ENCODE results near the gene TRMO. TPM values are rescaled to one million over a fixed set of nuclear protein-coding genes. Genes with fewer than 3 reads are reported as not detected.

Gene TRMO
- total and polyA plus RNA-seq, 2 donors (not counting 1 experiment from before 2014, with no cell fraction given): 12.9 to 15.8 TPM

- Histone ChIP-seq H3K79me2 (ENCODE audit: control insufficient read depth, insufficient read depth, low read length) (no peaks in the 10 kb centered on the region), H3K27ac (ENCODE audit: insufficient read depth, low read length) (no peak overlapping the region), H4K20me1 (ENCODE audit: control insufficient read depth, extremely low read depth, insufficient read depth, low read length) (no peaks in the 10 kb centered on the region), H3K9ac (ENCODE audit: insufficient read depth, low read length) (no peak overlapping the region), H3K4me1 (ENCODE audit: control insufficient read depth, extremely low read depth, insufficient read depth, low read length) (peaks cover 5% of the 10 kb centered on the region), H2AFZ (ENCODE audit: low read length) (no peak overlapping the region), H3K9me3 (ENCODE audit: control insufficient read depth, insufficient read depth, low read depth, low read length) (no peaks in the 10 kb centered on the region), H3K4me3 (replicated peaks in 1 of 4; ENCODE audit: control extremely low read depth in 1 of 4, insufficient read depth in 1 of 4, low read depth in 3 of 4, low read length in 4 of 4) (no peak overlapping the region), H3K27me3 (ENCODE audit: control insufficient read depth, insufficient read depth, low read length) (no peaks in the 10 kb centered on the region), H3K4me2 (ENCODE audit: extremely low read depth, insufficient read depth, low read length) (no peak overlapping the region), H3K36me3 (ENCODE audit: control insufficient read depth, insufficient read depth, low read length) (no peaks in the 10 kb centered on the region)
- TF ChIP-seq EZH2 (IDR thresholded peaks at IDR 0.05; ENCODE audit: low read length, missing control alignments) (no peak), CTCF (conservative IDR thresholded peaks at IDR 0.05 in 1 of 2, IDR thresholded peaks at IDR 0.05 in 1 of 2; ENCODE audit: low read depth in 1 of 2, low read length in 2 of 2) (peak; percentile 81 to 83)
- DNase-seq (ENCODE audit: low read depth in 2 of 2): peak; percentile 44 to 58
These were observed 21.3 kb downstream of the TRMO start for GRCh38 chr9:97900738-97901565.

- Histone ChIP-seq H2AFZ (ENCODE audit: low read length) (no peak overlapping the region), H3K36me3 (ENCODE audit: control insufficient read depth, insufficient read depth, low read length) (no peaks in the 10 kb centered on the region), H3K79me2 (ENCODE audit: control insufficient read depth, insufficient read depth, low read length) (no peaks in the 10 kb centered on the region), H3K4me3 (replicated peaks in 1 of 4; ENCODE audit: control extremely low read depth in 1 of 4, insufficient read depth in 1 of 4, low read depth in 3 of 4, low read length in 4 of 4) (no peak overlapping the region), H3K9me3 (ENCODE audit: control insufficient read depth, insufficient read depth, low read depth, low read length) (no peaks in the 10 kb centered on the region), H4K20me1 (ENCODE audit: control insufficient read depth, extremely low read depth, insufficient read depth, low read length) (no peaks in the 10 kb centered on the region), H3K27ac (ENCODE audit: insufficient read depth, low read length) (no peak overlapping the region), H3K27me3 (ENCODE audit: control insufficient read depth, insufficient read depth, low read length) (no peaks in the 10 kb centered on the region), H3K9ac (ENCODE audit: insufficient read depth, low read length) (no peak overlapping the region), H3K4me2 (ENCODE audit: extremely low read depth, insufficient read depth, low read length) (no peak overlapping the region), H3K4me1 (ENCODE audit: control insufficient read depth, extremely low read depth, insufficient read depth, low read length) (peaks cover 5% of the 10 kb centered on the region)
- DNase-seq (ENCODE audit: low read depth in 2 of 2): peak; percentile 51 to 78
- no peak for TF ChIP-seq CTCF (conservative IDR thresholded peaks at IDR 0.05 in 1 of 2, IDR thresholded peaks at IDR 0.05 in 1 of 2; ENCODE audit: low read depth in 1 of 2, low read length in 2 of 2)
- no peak for TF ChIP-seq EZH2 (IDR thresholded peaks at IDR 0.05; ENCODE audit: low read length, missing control alignments)
These were observed 22.1 kb downstream of the TRMO start for GRCh38 chr9:97900103-97900737.

- Histone ChIP-seq H3K9me3 (ENCODE audit: control insufficient read depth, insufficient read depth, low read depth, low read length) (no peaks in the 10 kb centered on the region), H3K4me1 (ENCODE audit: control insufficient read depth, extremely low read depth, insufficient read depth, low read length) (peaks cover 5% of the 10 kb centered on the region), H3K36me3 (ENCODE audit: control insufficient read depth, insufficient read depth, low read length) (no peaks in the 10 kb centered on the region), H2AFZ (ENCODE audit: low read length) (no peak overlapping the region), H3K79me2 (ENCODE audit: control insufficient read depth, insufficient read depth, low read length) (no peaks in the 10 kb centered on the region), H3K4me3 (replicated peaks in 1 of 4; ENCODE audit: control extremely low read depth in 1 of 4, insufficient read depth in 1 of 4, low read depth in 3 of 4, low read length in 4 of 4) (no peak overlapping the region), H4K20me1 (ENCODE audit: control insufficient read depth, extremely low read depth, insufficient read depth, low read length) (no peaks in the 10 kb centered on the region), H3K9ac (ENCODE audit: insufficient read depth, low read length) (no peak overlapping the region), H3K4me2 (ENCODE audit: extremely low read depth, insufficient read depth, low read length) (no peak overlapping the region), H3K27ac (ENCODE audit: insufficient read depth, low read length) (no peak overlapping the region), H3K27me3 (ENCODE audit: control insufficient read depth, insufficient read depth, low read length) (no peaks in the 10 kb centered on the region)
- no peak for DNase-seq (ENCODE audit: low read depth in 2 of 2)
- peak in 1 of 2 donors; percentile 5 for TF ChIP-seq CTCF (conservative IDR thresholded peaks at IDR 0.05 in 1 of 2, IDR thresholded peaks at IDR 0.05 in 1 of 2; ENCODE audit: low read depth in 1 of 2, low read length in 2 of 2)
- no peak for TF ChIP-seq EZH2 (IDR thresholded peaks at IDR 0.05; ENCODE audit: low read length, missing control alignments)
These were observed 26.5 kb downstream of the TRMO start for GRCh38 chr9:97895695-97896332.
